Panc1 (cell line): Measurements from ENCODE around the gene CDK6. TPM values are rescaled to one million over a fixed set of nuclear protein-coding genes. Genes with fewer than 3 reads are reported as not detected.

Experiments used
- ATAC-seq: fragments of 200-7000 bp; cut with Tn5 transposase; 2 replicates; pipeline ENCODE4 v1.9.1; 2020; ENCODE audit warnings: mild to moderate bottlenecking, moderate library complexity
- BruUV-seq: library from RNA; stranded (reverse); fragments of 400-500 nt; replicated peaks from 2 replicates; lab custom pipeline; 2021; lab: Mats Ljungman, UMichigan
- CTCF ChIA-PET: fragments of 300-600 bp; sonication (Branson Sonifier 250); formaldehyde crosslinking; loops from one replicate; lab custom pipeline; 2022; ENCODE audit warnings: antibody characterized with exemption; lab: Charles Lee
- POLR2A ChIA-PET: fragments of 300-600 bp; sonication (Branson Sonifier 250); formaldehyde crosslinking; loops from one replicate; lab custom pipeline; 2022; ENCODE audit warnings: antibody characterized with exemption; lab: Charles Lee
- DNase-seq: peaks from one replicate; pipeline ENCODE4 v3.0.0-alpha.2; 2010; ENCODE audit warnings: low read depth, low spot score
- H3K27ac ChIP-seq: 2 replicates; pipeline ENCODE4 v1.5.1; 2011; ENCODE audit warnings: mild to moderate bottlenecking, low read length, inconsistent platforms
- H3K27me3 ChIP-seq: fragments of 200-500 bp; sonication (Bioruptor generic); 2 replicates; pipeline ENCODE4 v1.6.0; 2014; ENCODE audit warnings: low read length, inconsistent platforms; ENCODE audit not compliant: control insufficient read depth, insufficient read depth
- H3K36me3 ChIP-seq: fragments of 200-500 bp; sonication (Bioruptor generic); 2 replicates; pipeline ENCODE4 v1.5.1; 2014; ENCODE audit warnings: inconsistent platforms, mild to moderate bottlenecking, low read length, moderate library complexity; ENCODE audit not compliant: control insufficient read depth, insufficient read depth
- H3K4me1 ChIP-seq: 2 replicates; pipeline ENCODE4 v1.5.1; 2011; ENCODE audit warnings: inconsistent platforms, mild to moderate bottlenecking, low read length, moderate library complexity; ENCODE audit not compliant: control insufficient read depth, insufficient read depth
- H3K4me3 ChIP-seq, 2 experiments: 2 replicates each; pipeline ENCODE4 v1.5.1; 2011 to 2012; ENCODE audit warnings: low read depth in 2 of 2, low read length in 2 of 2, mild to moderate bottlenecking in 2 of 2, inconsistent platforms in 1 of 2, moderate library complexity in 1 of 2
- H3K9me3 ChIP-seq: fragments of 200-500 bp; sonication (Bioruptor generic); 2 replicates; pipeline ENCODE4 v1.5.1; 2014; ENCODE audit warnings: low read depth, mild to moderate bottlenecking, inconsistent platforms, low read length, moderate library complexity; ENCODE audit not compliant: control insufficient read depth, insufficient read depth
- POLR2AphosphoS5 ChIP-seq: IDR thresholded peaks from 2 replicates; pipeline ENCODE4 v1.6.1; 2012; ENCODE audit warnings: mild to moderate bottlenecking, low read depth, low read length, moderate library complexity
- REST ChIP-seq, 2 experiments: IDR thresholded peaks; 2 replicates each; pipeline ENCODE4 v1.6.1; 2011 to 2012; ENCODE audit warnings: low read depth in 2 of 2, control low read depth in 1 of 2, low read length in 1 of 2, mild to moderate bottlenecking in 1 of 2, moderate library complexity in 1 of 2; ENCODE audit not compliant: insufficient read depth in 1 of 2
- SIN3A ChIP-seq: IDR thresholded peaks from 2 replicates; pipeline ENCODE4 v1.6.1; 2012; ENCODE audit warnings: low read depth, mild to moderate bottlenecking, low read length, moderate library complexity, borderline replicate concordance; ENCODE audit not compliant: insufficient read depth
- TCF7L2 ChIP-seq: IDR thresholded peaks from 2 replicates; pipeline ENCODE4 v1.6.1; 2011; ENCODE audit warnings: mild to moderate bottlenecking, low read depth, low read length, inconsistent platforms
- in situ Hi-C: cut with HindIII; loops from 2 replicates; pipeline ENCODE4 v1.10.0; 2016; ENCODE audit warnings: low sequenced_read_pairs, low pct_unique_long_range_greater_than_20kb
- intact Hi-C: fragments of 100-400 bp; cut with micrococcal nuclease; formaldehyde crosslinking; loops from one replicate; pipeline ENCODE4 v1.10.0; 2022; ENCODE audit not compliant: unreplicated experiment
- total RNA-seq: library from RNA; stranded (reverse); gene quantifications from one replicate; pipeline ENCODE4 v1.2.1, GENCODE V29; 2021; ENCODE audit not compliant: unreplicated experiment
- TF ChIP-seq, protein P1 (sequence below): fragments of 450-650 bp; IDR thresholded peaks from 2 replicates; pipeline ENCODE4 v1.5.1; 2017; ENCODE audit warnings: mild to moderate bottlenecking

CDK6 gene
- total RNA-seq, 1 experiment from 2014 or later, result 57.4 TPM

- intact Hi-C loops, result no loop called here
- Histone ChIP-seq H3K27ac (peak overlapping the region; percentile 83), H3K36me3 (no peaks in the 10 kb centered on the region; the same call in 1 of the 2 replicates), H3K4me3 (no peak overlapping the region), H3K27me3 (no peaks in the 10 kb centered on the region), H3K9me3 (peaks cover 7% of the 10 kb centered on the region; the same call in 1 of the 2 replicates), H3K4me1 (peaks cover 33% of the 10 kb centered on the region)
- in situ Hi-C loops, result no loop called here
- POLR2A ChIA-PET, result no interaction called here
- no peak for DNase-seq
- no peak for TF ChIP-seq TCF7L2
- no peak for TF ChIP-seq POLR2AphosphoS5
- TF ChIP-seq REST (IDR thresholded peaks at IDR 0.05; ENCODE audit: insufficient read depth in 1 of 2, low read depth in 2 of 2, low read length in 1 of 2), result no peak
- TF ChIP-seq SIN3A, result no peak
- TF ChIP-seq, protein P1, sequence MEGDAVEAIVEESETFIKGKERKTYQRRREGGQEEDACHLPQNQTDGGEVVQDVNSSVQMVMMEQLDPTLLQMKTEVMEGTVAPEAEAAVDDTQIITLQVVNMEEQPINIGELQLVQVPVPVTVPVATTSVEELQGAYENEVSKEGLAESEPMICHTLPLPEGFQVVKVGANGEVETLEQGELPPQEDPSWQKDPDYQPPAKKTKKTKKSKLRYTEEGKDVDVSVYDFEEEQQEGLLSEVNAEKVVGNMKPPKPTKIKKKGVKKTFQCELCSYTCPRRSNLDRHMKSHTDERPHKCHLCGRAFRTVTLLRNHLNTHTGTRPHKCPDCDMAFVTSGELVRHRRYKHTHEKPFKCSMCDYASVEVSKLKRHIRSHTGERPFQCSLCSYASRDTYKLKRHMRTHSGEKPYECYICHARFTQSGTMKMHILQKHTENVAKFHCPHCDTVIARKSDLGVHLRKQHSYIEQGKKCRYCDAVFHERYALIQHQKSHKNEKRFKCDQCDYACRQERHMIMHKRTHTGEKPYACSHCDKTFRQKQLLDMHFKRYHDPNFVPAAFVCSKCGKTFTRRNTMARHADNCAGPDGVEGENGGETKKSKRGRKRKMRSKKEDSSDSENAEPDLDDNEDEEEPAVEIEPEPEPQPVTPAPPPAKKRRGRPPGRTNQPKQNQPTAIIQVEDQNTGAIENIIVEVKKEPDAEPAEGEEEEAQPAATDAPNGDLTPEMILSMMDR, result no peak
- ATAC-seq, result no peak
- no TSS peak for BruUV-seq
- CTCF ChIA-PET, result no interaction called here
Measured at GRCh38 chr7:92634205-92634604, 202.2 kb downstream of the CDK6 start.

DNA sequence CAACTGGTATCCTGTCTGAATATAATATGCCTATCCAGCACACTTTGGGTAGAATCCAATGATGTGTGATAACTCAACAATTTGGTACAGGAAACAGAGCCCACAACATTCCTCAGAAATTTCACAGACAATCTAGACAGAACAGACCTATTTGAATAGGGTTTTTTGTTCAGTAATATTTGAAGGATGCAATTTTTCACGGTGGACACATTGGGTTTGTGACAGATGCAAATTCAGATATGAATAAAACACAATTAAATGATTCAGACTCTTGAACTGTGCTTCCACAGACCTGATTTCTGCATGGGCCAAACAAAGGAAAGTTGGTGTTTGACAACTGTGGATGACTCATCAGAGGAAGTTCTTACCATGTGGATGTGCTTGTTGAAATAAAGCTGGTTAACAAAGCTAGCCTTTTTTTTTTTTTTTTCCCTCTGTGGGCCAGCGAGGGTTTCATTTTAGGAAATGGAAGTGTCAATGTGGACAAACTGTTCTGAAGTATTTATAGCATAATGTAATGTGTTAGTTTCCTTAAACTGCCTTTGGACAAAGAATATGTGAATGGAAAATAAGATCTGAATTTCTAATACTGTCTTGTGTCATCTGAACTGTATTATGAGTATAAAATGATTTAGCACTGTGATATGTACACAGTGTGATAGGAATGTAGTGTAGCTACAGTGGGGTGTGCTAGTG, 203.0 kb downstream of the CDK6 start:
- Histone ChIP-seq H3K9me3 (peaks cover 10% of the 10 kb centered on the region; the same call in 1 of the 2 replicates), H3K36me3 (no peaks in the 10 kb centered on the region; the same call in 1 of the 2 replicates), H3K27ac (peak overlapping the region; percentile 75), H3K4me1 (peaks cover 33% of the 10 kb centered on the region), H3K27me3 (no peaks in the 10 kb centered on the region), H3K4me3 (no peak overlapping the region)
- DNase-seq (peak; percentile 83), ATAC-seq (peak; percentile 88)
- in situ Hi-C loops (no loop called here), intact Hi-C loops (no loop called here)
- ChIA-PET POLR2A (interaction anchor here (0.5 to 0.6 kb wide), 5 partner anchors 14 to 284 kb away, joined by 3 to 11 read pairs (median 3); partner anchors contain the start of gene CDK6), CTCF (interaction anchor here (0.6 kb wide), 1 partner anchor 199 kb away, joined by 3 read pairs; no protein-coding TSS in a partner anchor)
- no peak for TF ChIP-seq POLR2AphosphoS5
- no TSS peak for BruUV-seq
